Activated B cell treated with CpG ODN at 0.5 μM for 24 hours (primary cell): Measurements from ENCODE around the gene ARSB. TPM values are rescaled to one million over a fixed set of nuclear protein-coding genes. Genes with fewer than 3 reads are reported as not detected.
A peak's percentile ranks its signal among the peaks of the same experiment; 100 is the strongest.

Experiments
- ATAC-seq: fragments of 200-7000 bp; cut with Tn5 transposase; one replicate; pipeline ENCODE4 v1.10.0; 2021; ENCODE audit warnings: low read depth, mild to moderate bottlenecking, moderate library complexity
- CTCF ChIA-PET: fragments of 350-600 bp; sonication (Branson Sonifier 250); formaldehyde crosslinking; loops from one replicate; lab custom pipeline; 2021; ENCODE audit warnings: antibody characterized with exemption; lab: Charles Lee
- POLR2A ChIA-PET: fragments of 350-600 bp; sonication (Branson Sonifier 250); formaldehyde crosslinking; loops from one replicate; lab custom pipeline; 2021; ENCODE audit warnings: antibody characterized with exemption; lab: Charles Lee
- DNase-seq: peaks from one replicate; pipeline ENCODE4 v3.0.0; 2022
- H3K27ac Mint-ChIP-seq: one replicate; pipeline ENCODE4 v1.8.0; 2020; ENCODE audit warnings: mixed read lengths
- H3K27me3 Mint-ChIP-seq: one replicate; pipeline ENCODE4 v1.8.0; 2021; ENCODE audit warnings: mixed read lengths
- H3K36me3 Mint-ChIP-seq: one replicate; pipeline ENCODE4 v1.8.0; 2021; ENCODE audit warnings: low read depth, mixed read lengths
- H3K4me1 Mint-ChIP-seq: one replicate; pipeline ENCODE4 v1.8.0; 2021; ENCODE audit warnings: mixed read lengths
- H3K4me3 Mint-ChIP-seq: one replicate; pipeline ENCODE4 v1.8.0; 2020; ENCODE audit warnings: mild to moderate bottlenecking, mixed read lengths
- H3K9me3 Mint-ChIP-seq: one replicate; pipeline ENCODE4 v1.8.0; 2020; ENCODE audit warnings: mixed read lengths
- CTCF ChIP-seq: fragments of 200-600 bp; IDR thresholded peaks from one replicate; pipeline ENCODE4 v1.8.0; 2022; ENCODE audit warnings: antibody characterized with exemption, mild to moderate bottlenecking
- intact Hi-C: fragments of 100-400 bp; cut with micrococcal nuclease; formaldehyde crosslinking; loops from one replicate; pipeline ENCODE4 v1.15.1; 2024
- total RNA-seq: library from RNA; stranded (reverse); gene quantifications from 2 replicates; pipeline ENCODE4 v1.2.3, GENCODE V29; 2022

Gene ARSB
- total RNA-seq, 1 donor from 2014 or later: 15.6 TPM

- no peak for TF ChIP-seq CTCF
- ChIA-PET POLR2A (interaction anchor here (0.7 to 1.1 kb wide), 2 partner anchors 13 to 36 kb away, joined by 4 read pairs; no protein-coding TSS in a partner anchor), CTCF (interaction anchor here (1.0 kb wide), 1 partner anchor 198 kb away, joined by 3 read pairs; no protein-coding TSS in a partner anchor)
- H3K9me3 Mint-ChIP-seq: peaks cover 2% of the 10 kb centered on the region
- intact Hi-C loops: loop anchor here (5.0 kb wide), 1 partner anchor 100 kb away; no protein-coding TSS in a partner anchor
- no peaks in the 10 kb centered on the region for H3K27me3 Mint-ChIP-seq
- no peak for ATAC-seq
- H3K4me1 Mint-ChIP-seq: peaks cover 56% of the 10 kb centered on the region
- no peak for DNase-seq
- H3K27ac Mint-ChIP-seq: peak overlapping the region; percentile 72
- peaks cover 2% of the 10 kb centered on the region for H3K36me3 Mint-ChIP-seq
- H3K4me3 Mint-ChIP-seq: peak overlapping the region; percentile 11
These were observed 157.4 kb downstream of the ARSB start for GRCh38 chr5:78827725-78828124.

- Mint-ChIP-seq H3K4me3 (no peak overlapping the region), H3K9me3 (peaks cover 2% of the 10 kb centered on the region), H3K4me1 (peaks cover 65% of the 10 kb centered on the region), H3K27me3 (no peaks in the 10 kb centered on the region), H3K36me3 (no peaks in the 10 kb centered on the region), H3K27ac (no peak overlapping the region)
- TF ChIP-seq CTCF: no peak
- POLR2A ChIA-PET: interaction anchor here (1.1 to 1.2 kb wide), 2 partner anchors 33 to 97 kb away, joined by 3 to 6 read pairs; no protein-coding TSS in a partner anchor
- no peak for DNase-seq
- ATAC-seq: no peak
- CTCF ChIA-PET: no interaction called here
- intact Hi-C loops: loop anchor here (5.0 kb wide), 1 partner anchor 98 kb away; no protein-coding TSS in a partner anchor
These were observed 160.3 kb downstream of the ARSB start for GRCh38 chr5:78824831-78825281.

GRCh38 chr5:78823196-78823595 lies 161.9 kb downstream of the ARSB start:
- ChIA-PET CTCF (interaction anchor here (1.3 to 1.4 kb wide), 2 partner anchors 10 to 65 kb away, joined by 3 to 4 read pairs; no protein-coding TSS in a partner anchor), POLR2A (interaction anchor here (0.9 kb wide), 1 partner anchor 161 kb away, joined by 3 read pairs; no protein-coding TSS in a partner anchor)
- intact Hi-C loops: no loop called here
- Mint-ChIP-seq H3K27ac (no peak overlapping the region), H3K36me3 (peaks cover 2% of the 10 kb centered on the region), H3K4me3 (no peak overlapping the region), H3K27me3 (no peaks in the 10 kb centered on the region), H3K4me1 (peaks cover 59% of the 10 kb centered on the region), H3K9me3 (no peaks in the 10 kb centered on the region)
- ATAC-seq: no peak
- no peak for TF ChIP-seq CTCF
- no peak for DNase-seq

- CTCF ChIA-PET: no interaction called here
- H3K36me3 Mint-ChIP-seq: peaks cover 2% of the 10 kb centered on the region
- intact Hi-C loops: no loop called here
- TF ChIP-seq CTCF: no peak
- POLR2A ChIA-PET: no interaction called here
- no peaks in the 10 kb centered on the region for H3K9me3 Mint-ChIP-seq
- no peak overlapping the region for H3K27ac Mint-ChIP-seq
- H3K4me1 Mint-ChIP-seq: peaks cover 44% of the 10 kb centered on the region
- no peak overlapping the region for H3K4me3 Mint-ChIP-seq
- DNase-seq (no peak), ATAC-seq (no peak)
- H3K27me3 Mint-ChIP-seq: no peaks in the 10 kb centered on the region
These were observed 163.5 kb downstream of the ARSB start for GRCh38 chr5:78821536-78822021.

- no peaks in the 10 kb centered on the region for H3K27me3 Mint-ChIP-seq
- no peak overlapping the region for H3K27ac Mint-ChIP-seq
- no peak for ATAC-seq
- H3K4me1 Mint-ChIP-seq: peaks cover 26% of the 10 kb centered on the region
- POLR2A ChIA-PET: no interaction called here
- no peak overlapping the region for H3K4me3 Mint-ChIP-seq
- peaks cover 8% of the 10 kb centered on the region for H3K36me3 Mint-ChIP-seq
- CTCF ChIA-PET: no interaction called here
- TF ChIP-seq CTCF: no peak
- DNase-seq: no peak
- no peaks in the 10 kb centered on the region for H3K9me3 Mint-ChIP-seq
- intact Hi-C loops: no loop called here
These were observed 165.4 kb downstream of the ARSB start for GRCh38 chr5:78819707-78820106.
